Measurements from ENCODE around the gene EDC3. TPM values are rescaled to one million over a fixed set of nuclear protein-coding genes. Genes with fewer than 3 reads are reported as not detected.

The EDC3 gene
- total RNA-seq, 4 donors from 2014 or later = 13.0 to 52.4 (median 23.5) TPM

GRCh38 chr15:74657846-74658245, 38.0 kb downstream of the EDC3 start:
- Histone ChIP-seq H3K4me3 (no peak overlapping the region), H3K27ac (no peak overlapping the region), H3K9me3 (no peaks in the 10 kb centered on the region), H3K4me1 (peaks cover 29% of the 10 kb centered on the region), H3K36me3 (peaks cover 4% of the 10 kb centered on the region), H3K27me3 (no peaks in the 10 kb centered on the region)
- WGBS = 87% methylated on average over 3 of the region's 3 CpGs
- TF ChIP-seq POLR2A (IDR thresholded peaks at IDR 0.05) = no peak
- no peak for TF ChIP-seq EP300 (IDR thresholded peaks at IDR 0.05)
- no peak for DNase-seq (ENCODE audit: low spot score in 2 of 2)

GRCh38 chr15:74656935-74657535, 38.8 kb downstream of the EDC3 start:
- TF ChIP-seq EP300 (IDR thresholded peaks at IDR 0.05) = no peak
- no peak for TF ChIP-seq POLR2AphosphoS5 (IDR thresholded peaks at IDR 0.05)
- TF ChIP-seq, protein P1, sequence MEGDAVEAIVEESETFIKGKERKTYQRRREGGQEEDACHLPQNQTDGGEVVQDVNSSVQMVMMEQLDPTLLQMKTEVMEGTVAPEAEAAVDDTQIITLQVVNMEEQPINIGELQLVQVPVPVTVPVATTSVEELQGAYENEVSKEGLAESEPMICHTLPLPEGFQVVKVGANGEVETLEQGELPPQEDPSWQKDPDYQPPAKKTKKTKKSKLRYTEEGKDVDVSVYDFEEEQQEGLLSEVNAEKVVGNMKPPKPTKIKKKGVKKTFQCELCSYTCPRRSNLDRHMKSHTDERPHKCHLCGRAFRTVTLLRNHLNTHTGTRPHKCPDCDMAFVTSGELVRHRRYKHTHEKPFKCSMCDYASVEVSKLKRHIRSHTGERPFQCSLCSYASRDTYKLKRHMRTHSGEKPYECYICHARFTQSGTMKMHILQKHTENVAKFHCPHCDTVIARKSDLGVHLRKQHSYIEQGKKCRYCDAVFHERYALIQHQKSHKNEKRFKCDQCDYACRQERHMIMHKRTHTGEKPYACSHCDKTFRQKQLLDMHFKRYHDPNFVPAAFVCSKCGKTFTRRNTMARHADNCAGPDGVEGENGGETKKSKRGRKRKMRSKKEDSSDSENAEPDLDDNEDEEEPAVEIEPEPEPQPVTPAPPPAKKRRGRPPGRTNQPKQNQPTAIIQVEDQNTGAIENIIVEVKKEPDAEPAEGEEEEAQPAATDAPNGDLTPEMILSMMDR (IDR thresholded peaks at IDR 0.05) = no peak
- TF ChIP-seq POLR2A (IDR thresholded peaks at IDR 0.05) = no peak
- H3K4me1 ChIP-seq = peaks cover 32% of the 10 kb centered on the region
- H3K4me3 ChIP-seq = no peak overlapping the region
- H3K36me3 ChIP-seq = peaks cover 4% of the 10 kb centered on the region
- H3K27ac ChIP-seq = no peak overlapping the region
- DNase-seq (ENCODE audit: low spot score in 2 of 2) = no peak
- no peaks in the 10 kb centered on the region for H3K27me3 ChIP-seq
- no peaks in the 10 kb centered on the region for H3K9me3 ChIP-seq
- 99% methylated on average over 6 of the region's 6 CpGs for WGBS

- peaks cover 32% of the 10 kb centered on the region for H3K4me1 ChIP-seq
- no peak overlapping the region for H3K4me3 ChIP-seq
- H3K27ac ChIP-seq = no peak overlapping the region
- no peaks in the 10 kb centered on the region for H3K9me3 ChIP-seq
- H3K36me3 ChIP-seq = peaks cover 4% of the 10 kb centered on the region
- no peak for TF ChIP-seq EP300 (IDR thresholded peaks at IDR 0.05)
- no peak for TF ChIP-seq POLR2A (IDR thresholded peaks at IDR 0.05)
- TF ChIP-seq POLR2AphosphoS5 (IDR thresholded peaks at IDR 0.05) = no peak
- TF ChIP-seq, protein P1 (IDR thresholded peaks at IDR 0.05) = no peak
- no peaks in the 10 kb centered on the region for H3K27me3 ChIP-seq
- 84% methylated on average over 7 of the region's 7 CpGs for WGBS
- no peak for DNase-seq (ENCODE audit: low spot score in 2 of 2)
Observed at GRCh38 chr15:74655424-74655823, 40.4 kb downstream of the EDC3 start.

DNA sequence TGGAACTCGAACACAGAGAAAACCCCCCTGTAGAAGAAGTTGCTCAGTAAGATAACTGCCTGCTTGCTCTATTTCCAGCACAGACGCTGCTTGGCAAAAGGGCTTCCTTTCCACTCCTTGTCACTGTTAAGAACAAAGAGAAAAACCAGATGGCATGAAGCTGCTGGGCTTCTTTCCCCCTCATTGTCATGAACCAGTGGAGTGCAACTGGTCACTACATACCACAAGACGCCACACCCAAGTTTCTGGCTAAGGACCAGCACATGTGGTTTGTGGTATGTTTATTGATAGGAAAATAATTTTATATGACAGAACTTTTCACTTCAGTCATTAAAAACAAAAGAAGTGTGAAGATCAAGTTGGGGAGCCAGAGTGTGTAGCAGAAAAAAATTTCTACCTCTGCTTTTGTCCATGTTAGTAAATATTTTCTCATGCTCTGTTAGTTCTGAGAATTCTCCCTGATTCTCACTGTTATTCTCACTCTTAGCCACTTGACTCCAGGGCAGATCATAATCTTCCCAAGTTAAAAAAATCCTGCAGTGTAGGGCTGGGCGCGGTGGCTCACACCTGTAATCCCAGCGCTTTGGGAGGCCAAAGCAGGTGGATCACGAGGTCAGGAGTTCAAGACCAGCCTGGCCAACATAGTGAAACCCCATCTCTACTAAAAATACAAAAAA, 42.3 kb downstream of the EDC3 start:
- TF ChIP-seq, protein P1 (IDR thresholded peaks at IDR 0.05) = no peak
- no peak for TF ChIP-seq EP300 (IDR thresholded peaks at IDR 0.05)
- TF ChIP-seq POLR2A (IDR thresholded peaks at IDR 0.05) = no peak
- TF ChIP-seq POLR2AphosphoS5 (IDR thresholded peaks at IDR 0.05) = peak in 2 of 3 donors; percentile 42 to 61
- Histone ChIP-seq H3K27me3 (no peaks in the 10 kb centered on the region), H3K9me3 (no peaks in the 10 kb centered on the region), H3K27ac (peak overlapping the region; percentile 68), H3K36me3 (peaks cover 4% of the 10 kb centered on the region), H3K4me3 (no peak overlapping the region), H3K4me1 (peaks cover 32% of the 10 kb centered on the region)
- 66% methylated on average over 7 of the region's 7 CpGs for WGBS
- DNase-seq (ENCODE audit: low spot score in 2 of 2) = peak; percentile 83 to 88

DNA sequence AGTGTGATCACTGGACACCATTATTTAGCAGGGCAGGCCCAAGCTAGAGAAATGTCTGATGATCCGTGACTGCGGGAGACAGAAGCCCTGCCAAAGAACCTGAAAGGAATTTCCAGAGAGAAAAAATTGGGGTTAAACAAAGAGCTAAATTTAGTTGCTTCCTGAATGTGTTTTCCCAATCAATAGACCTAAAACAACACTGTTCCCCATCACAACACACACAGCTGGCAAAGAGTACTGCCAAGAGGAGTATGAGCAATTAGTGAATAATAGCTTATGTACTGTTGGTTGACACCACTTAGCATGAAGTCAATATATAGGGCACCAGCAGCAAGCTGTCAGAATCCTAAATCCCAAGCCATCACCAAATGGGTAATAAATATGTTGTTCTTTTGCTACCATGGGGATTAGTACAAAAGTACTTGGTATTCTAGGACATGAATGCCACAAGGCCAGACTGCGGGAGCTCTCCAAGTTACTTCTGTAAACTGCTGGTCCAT, 44.5 kb downstream of the EDC3 start:
- H3K9me3 ChIP-seq = no peaks in the 10 kb centered on the region
- no peaks in the 10 kb centered on the region for H3K27me3 ChIP-seq
- no peak for DNase-seq (ENCODE audit: low spot score in 2 of 2)
- H3K27ac ChIP-seq = peak overlapping the region; percentile 28
- WGBS = 77% methylated on average over 3 of the region's 3 CpGs
- peaks cover 34% of the 10 kb centered on the region for H3K4me1 ChIP-seq
- peaks cover 4% of the 10 kb centered on the region for H3K36me3 ChIP-seq
- TF ChIP-seq, protein P1 (IDR thresholded peaks at IDR 0.05) = no peak
- TF ChIP-seq POLR2AphosphoS5 (IDR thresholded peaks at IDR 0.05) = peak in 1 of 3 donors; percentile 6
- no peak overlapping the region for H3K4me3 ChIP-seq
